Heart left ventricle (tissue), 16 donors: ENCODE data around the gene GYG1. TPM values are rescaled to one million over a fixed set of nuclear protein-coding genes. Genes with fewer than 3 reads are reported as not detected.

Source experiments
- ATAC-seq, 4 donors: fragments of 200-7000 bp; cut with Tn5 transposase; one replicate each; pipeline ENCODE4 v1.9.1; 2020 to 2022; ENCODE audit warnings: moderate library complexity in 4 of 4, mild to moderate bottlenecking in 3 of 4, moderate number of reproducible peaks in 1 of 4
- DNase-seq, 5 donors: peaks; one replicate each; pipeline ENCODE4 v3.0.0-alpha.2; 2020
- H3K27ac ChIP-seq, 12 donors: fragments of 200-600 bp; sonication (generic) in 4 of 12; one replicate each; pipeline versions ENCODE4 v1.5.0 to v1.8.0; 2016 to 2022; ENCODE audit warnings: mild to moderate bottlenecking in 2 of 12
- H3K27me3 ChIP-seq, 9 donors: fragments of 200-600 bp; sonication (generic) in 2 of 9; one replicate each; pipeline versions ENCODE4 v1.5.1 to v1.8.0; 2016 to 2022; ENCODE audit warnings: mild to moderate bottlenecking in 3 of 9
- H3K36me3 ChIP-seq, 9 donors: fragments of 200-600 bp; sonication (generic) in 2 of 9; one replicate each; pipeline versions ENCODE4 v1.5.0 to v1.8.0; 2018 to 2022; ENCODE audit warnings: mild to moderate bottlenecking in 2 of 9
- H3K4me1 ChIP-seq, 12 donors: fragments of 200-600 bp; sonication (generic) in 4 of 12; one replicate each; pipeline versions ENCODE4 v1.5.0 to v1.8.0; 2016 to 2022; ENCODE audit warnings: mild to moderate bottlenecking in 3 of 12
- H3K4me3 ChIP-seq, 12 donors: fragments of 200-600 bp; sonication (generic) in 4 of 12; one replicate each; pipeline versions ENCODE4 v1.5.0 to v1.8.0; 2017 to 2022; ENCODE audit warnings: mild to moderate bottlenecking in 9 of 12, moderate library complexity in 4 of 12
- H3K9me3 ChIP-seq, 12 donors: fragments of 200-600 bp; sonication (generic) in 4 of 12; one replicate each; pipeline versions ENCODE4 v1.5.0 to v1.8.0; 2016 to 2022; ENCODE audit warnings: mild to moderate bottlenecking in 1 of 12
- CTCF ChIP-seq, 12 donors: fragments of 200-600 bp; sonication (generic) in 4 of 12; IDR thresholded peaks; one replicate each; pipeline versions ENCODE4 v1.5.0 to v1.8.0; 2018 to 2022; ENCODE audit warnings: antibody characterized with exemption in 12 of 12, mild to moderate bottlenecking in 5 of 12
- POLR2A ChIP-seq, 2 donors: fragments of 450-650 bp; IDR thresholded peaks; one replicate each; pipeline ENCODE4 v1.6.1; 2017; ENCODE audit warnings: antibody characterized with exemption in 2 of 2, mild to moderate bottlenecking in 2 of 2, moderate library complexity in 2 of 2
- WGBS, 4 donors: extraction: QIAGEN DNeasy Blood & Tissue Kit in 2 of 4; methylation state at CpG; one replicate each; pipeline versions ENCODE4 v1.1.5 to v1.1.7; 2013 to 2018; 5-methylcytosine and 5-hydroxymethylcytosine counted together
- intact Hi-C, 10 donors: fragments of 100-400 bp; cut with DNase I; formaldehyde crosslinking; loops; one replicate each; pipeline versions ENCODE4 v1.11.1 to v1.14.2; 2022
- polyA plus RNA-seq, 2 donors: library from polyadenylated mRNA; stranded (reverse); fragments of 200-250 nt; gene quantifications; one replicate each; pipeline ENCODE4 v1.2.3, GENCODE V29; 2013
- total RNA-seq, 9 donors: library from RNA; depleted of rRNA in 2 of 9; stranded (reverse); fragments of >200 nt in 2 of 9; fragmentation: NEBNext Ultra II Directional in 3 of 9; extraction: Animal tissue kit (Norgen Biotek cat#: 25700) in 3 of 9; gene quantifications; one replicate each; pipeline versions ENCODE4 v1.1.0 to v1.2.4, GENCODE V29; 2016 to 2023
- donor health status: ischemic (EF 13 %, LVEDD 7.1; RV severe dilation, severe dysfunction).
- donor health status: healthy with polysubstance abuse.
- donor health status: DM: no; HTN: yes; CAD: no.
- donor health status: DM: no; HTN: no; CAD: no.
- donor health status: ischemic (EF 25% LVEDD 6.9; RV normal size, moderate dysfunction).
- donor health status: ischemic (EF 25% LVEDD 5.7; RV mildly dilated, moderate dysfunction).
- donor health status: healthy.
- donor health status: DM: yes; HTN: yes; CAD: no.
- donor health status: ischemic (EF 35%, LVEDD 5.7; RV mildly dilated, moderate dysfunction).
- donor health status: nonischemic (EF 11% LVEDD 7.7; RV severe dilation, severe dysfunction).
- donor health status: DM: yes; HTN: yes; CAD: no.
- donor health status: PGD.
- donor health status: ischemic (EF 29% LVEDD 5.4; RV normal size, mild dysfunction).
- donor health status: nonischemic (EF 23%, LVEDD 6.1; RV moderate dilation, normal function).

Gene GYG1
- total and polyA plus RNA-seq, 11 donors, result 78.2 to 313 (median 144) TPM

DNA sequence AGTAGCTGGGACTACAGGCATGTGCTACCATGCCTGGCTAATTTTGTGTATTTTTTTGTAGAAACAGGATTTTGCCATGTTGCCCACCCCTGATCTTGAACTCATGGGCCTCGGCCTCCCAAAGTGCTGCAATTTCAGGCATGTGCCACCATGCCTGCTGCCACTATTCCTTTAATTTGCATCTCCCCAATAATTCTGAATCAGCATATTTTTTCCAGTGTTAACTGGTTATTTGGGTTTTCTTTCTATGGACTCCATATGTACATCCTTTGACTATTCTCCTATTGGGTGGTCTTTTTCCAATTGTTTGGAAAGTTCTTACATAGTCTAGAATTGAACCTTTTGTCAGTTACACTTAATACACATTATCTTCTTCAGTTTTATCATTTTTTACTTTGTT lies 66.9 kb downstream of the GYG1 start:
- Histone ChIP-seq H3K27me3 (no peaks in the 10 kb centered on the region), H3K36me3 (peaks cover 0 to 98% (median 79%) of the 10 kb centered on the region in 9 donors), H3K27ac (no peak overlapping the region), H3K9me3 (no peaks in the 10 kb centered on the region), H3K4me1 (no peaks in the 10 kb centered on the region), H3K4me3 (no peak overlapping the region)
- DNase-seq (no peak), ATAC-seq (no peak)
- intact Hi-C loops, result no loop called here
- 95 to 100% (median 98%) methylated on average over 1 of the region's 1 CpG for WGBS, 4 donors
- TF ChIP-seq POLR2A (IDR thresholded peaks at IDR 0.05) (no peak), CTCF (IDR thresholded peaks at IDR 0.05) (no peak)

GRCh38 chr3:149058602-149059001 lies 67.3 kb downstream of the GYG1 start:
- no peaks in the 10 kb centered on the region for H3K4me1 ChIP-seq
- TF ChIP-seq CTCF (IDR thresholded peaks at IDR 0.05) (no peak), POLR2A (IDR thresholded peaks at IDR 0.05) (no peak)
- H3K4me3 ChIP-seq, result no peak overlapping the region
- no peaks in the 10 kb centered on the region for H3K27me3 ChIP-seq
- H3K27ac ChIP-seq, result no peak overlapping the region
- intact Hi-C loops, result no loop called here
- 85 to 99% (median 92%) methylated on average over 1 of the region's 1 CpG for WGBS, 4 donors
- DNase-seq, result no peak
- no peak for ATAC-seq
- no peaks in the 10 kb centered on the region for H3K9me3 ChIP-seq
- peaks cover 0 to 98% (median 78%) of the 10 kb centered on the region in 9 donors for H3K36me3 ChIP-seq

GRCh38 chr3:149061776-149062175 lies 70.4 kb downstream of the GYG1 start:
- WGBS, 4 donors, result 86 to 98% (median 95%) methylated on average over 2 of the region's 2 CpGs
- H3K36me3 ChIP-seq, result peaks cover 0 to 98% (median 61%) of the 10 kb centered on the region in 9 donors
- no peaks in the 10 kb centered on the region for H3K9me3 ChIP-seq
- H3K4me3 ChIP-seq, result no peak overlapping the region
- H3K27ac ChIP-seq, result no peak overlapping the region
- intact Hi-C loops, result no loop called here
- no peak for ATAC-seq
- TF ChIP-seq CTCF (IDR thresholded peaks at IDR 0.05) (no peak), POLR2A (IDR thresholded peaks at IDR 0.05) (no peak)
- DNase-seq, result no peak
- H3K27me3 ChIP-seq, result no peaks in the 10 kb centered on the region
- no peaks in the 10 kb centered on the region for H3K4me1 ChIP-seq

DNA sequence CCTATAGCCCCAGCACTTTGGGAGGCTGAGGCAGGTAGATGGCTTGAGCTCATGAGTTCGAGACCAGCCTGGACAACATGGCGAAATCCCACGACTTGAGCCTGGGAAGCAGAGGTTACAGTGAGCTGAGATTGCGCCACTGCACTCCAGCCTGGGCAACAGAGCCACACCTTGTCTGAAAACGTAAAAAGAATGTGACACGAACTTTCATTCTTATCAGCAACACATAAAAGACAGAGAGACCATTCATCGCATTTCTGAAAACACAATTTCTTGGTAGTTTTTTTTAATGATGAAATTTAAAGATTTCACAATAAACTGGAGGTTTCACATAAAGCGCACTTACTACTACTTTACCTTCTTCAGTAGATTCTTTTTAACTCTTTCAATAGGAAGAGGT lies 76.5 kb downstream of the GYG1 start:
- no peak overlapping the region for H3K27ac ChIP-seq
- TF ChIP-seq CTCF (IDR thresholded peaks at IDR 0.05) (no peak), POLR2A (IDR thresholded peaks at IDR 0.05) (no peak)
- ATAC-seq (no peak), DNase-seq (no peak)
- no peak overlapping the region for H3K4me3 ChIP-seq
- 91 to 94% (median 93%) methylated on average over 8 of the region's 8 CpGs for WGBS, 4 donors
- H3K27me3 ChIP-seq, result no peaks in the 10 kb centered on the region
- H3K9me3 ChIP-seq, result no peaks in the 10 kb centered on the region
- H3K36me3 ChIP-seq, result peaks cover 0 to 99% (median 51%) of the 10 kb centered on the region in 9 donors
- no peaks in the 10 kb centered on the region for H3K4me1 ChIP-seq
- intact Hi-C loops, result no loop called here

Other genes with a start within 250 kb of the GYG1 start
- 10 to 100 TPM in 1 of 9 donors, 1 to 10 TPM in 3, under 1 TPM in 1, not detected in 4; 0.67 to 27.7 (median 2.1) TPM for gene CPB1, start 163.7 kb upstream of the GYG1 start, total RNA-seq
- gene CPB1, start 163.7 kb upstream of the GYG1 start, polyA plus RNA-seq, result under 1 TPM in 1 of 2 donors, not detected in 1; 0.08 TPM
- gene CPA3, start 126.2 kb upstream of the GYG1 start, total RNA-seq, result 1 to 10 TPM in 4 of 9 donors, under 1 TPM in 4, not detected in 1; 0.43 to 5.1 (median 1.1) TPM
- gene CPA3, start 126.2 kb upstream of the GYG1 start, polyA plus RNA-seq, result under 1 TPM in 1 of 2 donors, not detected in 1; 0.85 TPM
- 10 to 100 TPM; 12.3 to 39.4 (median 22.0) TPM for gene HLTF, start 95.0 kb downstream of the GYG1 start, total RNA-seq
- 1 to 10 TPM; 4.0 to 9.1 TPM for gene HLTF, start 95.0 kb downstream of the GYG1 start, polyA plus RNA-seq
- gene HPS3, start 138.1 kb downstream of the GYG1 start, total RNA-seq, result 10 to 100 TPM in 2 of 9 donors, 1 to 10 TPM in 7; 4.4 to 15.6 (median 6.3) TPM
- gene HPS3, start 138.1 kb downstream of the GYG1 start, polyA plus RNA-seq, result 1 to 10 TPM; 3.0 to 5.4 TPM
- gene CP, start 230.3 kb downstream of the GYG1 start, total RNA-seq, result 1 to 10 TPM in 8 of 9 donors, under 1 TPM in 1; 0.68 to 5.5 (median 3.5) TPM
- gene CP, start 230.3 kb downstream of the GYG1 start, polyA plus RNA-seq, result 1 to 10 TPM in 1 of 2 donors, under 1 TPM in 1; 0.84 to 3.6 TPM